IMR-90 (cell line): Measurements from ENCODE around the gene SLC46A3. TPM values are rescaled to one million over a fixed set of nuclear protein-coding genes. Genes with fewer than 3 reads are reported as not detected.

Source experiments
- ATAC-seq: fragments of 200-7000 bp; cut with Tn5 transposase; 2 replicates; pipeline ENCODE4 v1.9.1; 2020; ENCODE audit warnings: low read depth, mild to moderate bottlenecking, moderate library complexity
- BruUV-seq: library from RNA; stranded (reverse); fragments of 400-500 nt; replicated peaks from 2 replicates; lab custom pipeline; 2021; lab: Mats Ljungman, UMichigan
- CTCF ChIA-PET: fragments of 300-600 bp; formaldehyde crosslinking; extraction: SDS; loops from one replicate; lab custom pipeline; 2021; ENCODE audit warnings: antibody characterized with exemption; lab: Yijun Ruan, JAX
- POLR2A ChIA-PET: fragments of 300-600 bp; sonication (Branson Sonifier 250); formaldehyde crosslinking; loops from one replicate; lab custom pipeline; 2022; ENCODE audit warnings: antibody characterized with exemption; ENCODE audit not compliant: unreplicated experiment; lab: Charles Lee
- DNase-seq: peaks from one replicate; pipeline ENCODE4 v3.0.0; 2013
- H2AFZ ChIP-seq: replicated peaks from 2 replicates; pipeline ENCODE3; 2013; ENCODE audit warnings: low read length, mild to moderate bottlenecking; ENCODE audit not compliant: poor library complexity
- H2AK5ac ChIP-seq: 2 replicates; pipeline ENCODE4 v1.6.1; 2013; ENCODE audit warnings: low read depth, low read length, inconsistent platforms
- H2AK9ac ChIP-seq: replicated peaks from 2 replicates; pipeline ENCODE3; 2013; ENCODE audit warnings: mild to moderate bottlenecking, low read depth, low read length, moderate library complexity; ENCODE audit not compliant: poor library complexity
- H2BK120ac ChIP-seq: 2 replicates; pipeline ENCODE4 v1.6.1; 2013; ENCODE audit warnings: low read depth, low read length, inconsistent platforms
- H2BK15ac ChIP-seq: 3 replicates; pipeline ENCODE4 v1.6.1; 2013; ENCODE audit warnings: low read depth, low read length, inconsistent platforms
- H2BK20ac ChIP-seq: 2 replicates; pipeline ENCODE4 v1.6.1; 2013; ENCODE audit warnings: low read depth, mild to moderate bottlenecking, inconsistent platforms, low read length, moderate library complexity
- H2BK5ac ChIP-seq: 2 replicates; pipeline ENCODE4 v1.6.1; 2013; ENCODE audit warnings: mild to moderate bottlenecking, low read depth, low read length, inconsistent platforms; ENCODE audit not compliant: poor library complexity, severe bottlenecking
- H3K14ac ChIP-seq: replicated peaks from 2 replicates; pipeline ENCODE4 v1.6.1; 2013; ENCODE audit warnings: low read depth, low read length, inconsistent platforms
- H3K18ac ChIP-seq: 2 replicates; pipeline ENCODE4 v1.6.1; 2013; ENCODE audit warnings: low read depth, low read length, control low read depth
- H3K23ac ChIP-seq: 2 replicates; pipeline ENCODE4 v1.6.1; 2013; ENCODE audit warnings: low read depth, low read length, inconsistent platforms
- H3K27ac ChIP-seq: 2 replicates; pipeline ENCODE4 v1.5.1; 2013; ENCODE audit warnings: mild to moderate bottlenecking, control low read depth, low read length; ENCODE audit not compliant: insufficient read depth
- H3K27me3 ChIP-seq: 2 replicates; pipeline ENCODE4 v1.6.1; 2013; ENCODE audit warnings: low read length; ENCODE audit not compliant: control insufficient read depth, insufficient read depth
- H3K36me3 ChIP-seq: 2 replicates; pipeline ENCODE4 v1.6.1; 2013; ENCODE audit warnings: low read length, mixed read lengths; ENCODE audit not compliant: control insufficient read depth, insufficient read depth
- H3K4ac ChIP-seq: 2 replicates; pipeline ENCODE4 v1.6.1; 2013; ENCODE audit warnings: low read depth, low read length, inconsistent platforms
- H3K4me1 ChIP-seq: 2 replicates; pipeline ENCODE4 v1.6.1; 2013; ENCODE audit warnings: low read length, mixed read lengths; ENCODE audit not compliant: control insufficient read depth, insufficient read depth
- H3K4me2 ChIP-seq: 2 replicates; pipeline ENCODE4 v1.6.1; 2013; ENCODE audit warnings: low read depth, mild to moderate bottlenecking, control low read depth, low read length, moderate library complexity
- H3K4me3 ChIP-seq: 2 replicates; pipeline ENCODE4 v1.5.1; 2013; ENCODE audit warnings: low read depth, mild to moderate bottlenecking, control low read depth, low read length, moderate library complexity; ENCODE audit not compliant: insufficient read depth
- H3K56ac ChIP-seq: 2 replicates; pipeline ENCODE4 v1.6.1; 2013; ENCODE audit warnings: low read length, inconsistent platforms; ENCODE audit not compliant: insufficient read depth; ENCODE audit errors: extremely low read depth
- H3K79me1 ChIP-seq, 2 experiments: 2 replicates each; pipeline ENCODE4 v1.6.1; 2013; ENCODE audit warnings: low read length in 2 of 2, inconsistent platforms in 1 of 2, low read depth in 1 of 2
- H3K9ac ChIP-seq: 2 replicates; pipeline ENCODE4 v1.6.1; 2013; ENCODE audit warnings: low read depth, low read length, control low read depth
- H3K9me1 ChIP-seq: 2 replicates; pipeline ENCODE4 v1.6.1; 2013; ENCODE audit warnings: low read length, inconsistent platforms; ENCODE audit not compliant: insufficient read depth
- H3K9me3 ChIP-seq: 2 replicates; pipeline ENCODE4 v1.6.1; 2013; ENCODE audit warnings: low read length; ENCODE audit not compliant: control insufficient read depth, insufficient read depth
- H4K20me1 ChIP-seq: 2 replicates; pipeline ENCODE4 v1.6.1; 2013; ENCODE audit warnings: low read length, inconsistent platforms; ENCODE audit not compliant: insufficient read depth
- H4K5ac ChIP-seq: 2 replicates; pipeline ENCODE4 v1.6.1; 2013; ENCODE audit warnings: mild to moderate bottlenecking, low read depth, low read length, control low read depth
- H4K8ac ChIP-seq, 2 experiments: 2 replicates each; pipeline ENCODE4 v1.6.1; 2013; ENCODE audit warnings: low read depth in 2 of 2, low read length in 2 of 2, control low read depth in 1 of 2, inconsistent platforms in 1 of 2
- H4K91ac ChIP-seq: 2 replicates; pipeline ENCODE4 v1.6.1; 2013; ENCODE audit warnings: low read depth, low read length, inconsistent platforms; ENCODE audit not compliant: insufficient read depth
- CHD1 ChIP-seq: IDR thresholded peaks from 2 replicates; pipeline ENCODE4 v1.6.1; 2012; ENCODE audit warnings: low read depth, low read length, improper control_type of control experiment
- POLR2A ChIP-seq: IDR thresholded peaks from 2 replicates; pipeline ENCODE4 v1.6.1; 2012; ENCODE audit warnings: mild to moderate bottlenecking, low read depth, low read length
- WGBS, 2 experiments: methylation state at CpG; one replicate each; pipeline versions ENCODE4 v1.1.5 to v1.1.7; 2013; ENCODE audit warnings: missing lambda C conversion rate in 2 of 2; ENCODE audit not compliant: insufficient read length in 1 of 2; ENCODE audit errors: extremely low coverage in 2 of 2; 5-methylcytosine and 5-hydroxymethylcytosine counted together
- dilution Hi-C: fragments of 300-500 bp; cut with HindIII; formaldehyde crosslinking; loops from one replicate; pipeline ENCODE4 v1.14.3; 2018; ENCODE audit warnings: low sequenced_read_pairs; ENCODE audit not compliant: unreplicated experiment
- in situ Hi-C: fragments of 300-500 bp; cut with MboI; formaldehyde crosslinking; loops from 3 replicates; pipeline ENCODE4 v1.14.3; 2019; ENCODE audit warnings: low sequenced_read_pairs, inconsistent platforms, mixed read lengths
- intact Hi-C: fragments of 100-400 bp; cut with micrococcal nuclease; formaldehyde crosslinking; loops from 2 replicates; pipeline ENCODE4 v1.10.0; 2022
- polyA plus RNA-seq, 3 experiments: library from polyadenylated mRNA; depleted of rRNA; stranded (reverse); fragments of >200 nt; gene quantifications; 2 replicates each; pipeline ENCODE4 v1.2.3, GENCODE V29; 2012; ENCODE audit warnings: low replicate concordance in 1 of 3
- total RNA-seq: library from RNA; depleted of rRNA; stranded (reverse); fragments of >200 nt; gene quantifications from 2 replicates; pipeline ENCODE4 v1.2.3, GENCODE V29; 2012

The SLC46A3 gene
- total and polyA plus RNA-seq, 2 of the 4 experiments (the other 2 are of a cell fraction) = 0.54 to 0.89 TPM

DNA sequence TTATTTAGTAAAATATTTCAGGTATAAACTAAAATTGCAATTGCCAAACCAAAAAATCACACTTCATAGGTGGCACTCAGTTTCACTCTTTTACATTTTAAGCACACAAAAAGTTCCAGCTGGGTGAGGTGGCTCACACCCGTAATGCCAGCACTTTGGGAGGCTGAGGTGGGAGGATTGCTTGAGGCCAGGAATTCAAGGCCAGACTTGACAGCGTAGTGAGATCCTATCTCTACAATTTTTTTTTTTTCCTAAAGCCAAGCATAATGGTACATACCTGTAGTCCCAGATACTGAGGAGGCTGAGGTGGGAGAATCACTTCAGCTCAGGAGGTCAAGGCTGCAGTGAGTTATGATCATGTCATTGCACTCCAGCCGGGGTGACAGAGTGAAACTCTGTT lies 20.6 kb upstream of the SLC46A3 start:
- peaks cover 2% of the 10 kb centered on the region; the same call in 1 of the 2 replicates for H3K27me3 ChIP-seq
- H4K5ac ChIP-seq = no peak overlapping the region
- no peak overlapping the region for H3K4me3 ChIP-seq
- POLR2A ChIA-PET = no interaction called here
- no peak overlapping the region for H3K27ac ChIP-seq
- in situ Hi-C loops = no loop called here
- DNase-seq (no peak), ATAC-seq (no peak)
- H3K23ac ChIP-seq = no peak overlapping the region
- BruUV-seq = no TSS peak
- no peak overlapping the region for H3K9ac ChIP-seq
- H3K56ac ChIP-seq = no peak overlapping the region
- H2AFZ ChIP-seq = no peak overlapping the region
- no peak overlapping the region for H4K8ac ChIP-seq
- intact Hi-C loops = no loop called here
- no peaks in the 10 kb centered on the region for H4K20me1 ChIP-seq
- no peaks in the 10 kb centered on the region for H3K4me1 ChIP-seq
- H4K91ac ChIP-seq = no peak overlapping the region
- H3K4ac ChIP-seq = no peak overlapping the region
- H2BK20ac ChIP-seq = no peak overlapping the region
- H3K36me3 ChIP-seq = no peaks in the 10 kb centered on the region
- H2BK15ac ChIP-seq = no peak overlapping the region
- no peak overlapping the region for H2AK9ac ChIP-seq
- no peak overlapping the region for H3K18ac ChIP-seq
- 60% methylated on average over 1 of the region's 3 CpGs; no CpG with 5 or more reads in 1 of the 2 experiments for WGBS, 2 experiments
- dilution Hi-C loops = no loop called here
- no peak overlapping the region for H3K14ac ChIP-seq
- H3K9me1 ChIP-seq = no peaks in the 10 kb centered on the region
- no peaks in the 10 kb centered on the region for H3K9me3 ChIP-seq
- no peak for TF ChIP-seq POLR2A
- no peak for TF ChIP-seq CHD1
- no peak overlapping the region for H3K4me2 ChIP-seq
- H2BK5ac ChIP-seq = no peak overlapping the region
- no peak overlapping the region for H2AK5ac ChIP-seq
- no peak overlapping the region for H2BK120ac ChIP-seq
- H3K79me1 ChIP-seq = no peaks in the 10 kb centered on the region
- CTCF ChIA-PET = no interaction called here
